Stomach smooth muscle (tissue), 2 donors: ENCODE results near the gene CXXC5.

ENCODE experiments used
- H3K27ac ChIP-seq: one replicate; pipeline ENCODE4 v1.7.0; 2013; ENCODE audit warnings: mild to moderate bottlenecking, low read length, inconsistent platforms
- H3K27me3 ChIP-seq, 2 donors: one replicate each; pipeline ENCODE4 v1.7.0; 2013; ENCODE audit warnings: low read length in 2 of 2; ENCODE audit not compliant: insufficient read depth in 2 of 2, control insufficient read depth in 1 of 2
- H3K36me3 ChIP-seq, 2 donors: one replicate each; pipeline ENCODE4 v1.7.0; 2013; ENCODE audit warnings: low read length in 2 of 2; ENCODE audit not compliant: control insufficient read depth in 2 of 2, insufficient read depth in 2 of 2
- H3K4me1 ChIP-seq: one replicate; pipeline ENCODE4 v1.7.0; 2013; ENCODE audit warnings: low read length; ENCODE audit not compliant: control insufficient read depth, insufficient read depth
- H3K4me3 ChIP-seq, 2 donors: one replicate each; pipeline ENCODE4 v1.7.0; 2013; ENCODE audit warnings: low read length in 2 of 2
- H3K9ac ChIP-seq, 2 donors: one replicate each; pipeline ENCODE4 v1.7.0; 2013; ENCODE audit warnings: low read length in 2 of 2, mild to moderate bottlenecking in 1 of 2
- H3K9me3 ChIP-seq, 2 donors: one replicate each; pipeline ENCODE4 v1.7.0; 2013; ENCODE audit warnings: low read length in 2 of 2; ENCODE audit not compliant: control insufficient read depth in 2 of 2
- donor health status: healthy.
- donor health status: Pancreatic carcinoma.

Gene CXXC5

DNA sequence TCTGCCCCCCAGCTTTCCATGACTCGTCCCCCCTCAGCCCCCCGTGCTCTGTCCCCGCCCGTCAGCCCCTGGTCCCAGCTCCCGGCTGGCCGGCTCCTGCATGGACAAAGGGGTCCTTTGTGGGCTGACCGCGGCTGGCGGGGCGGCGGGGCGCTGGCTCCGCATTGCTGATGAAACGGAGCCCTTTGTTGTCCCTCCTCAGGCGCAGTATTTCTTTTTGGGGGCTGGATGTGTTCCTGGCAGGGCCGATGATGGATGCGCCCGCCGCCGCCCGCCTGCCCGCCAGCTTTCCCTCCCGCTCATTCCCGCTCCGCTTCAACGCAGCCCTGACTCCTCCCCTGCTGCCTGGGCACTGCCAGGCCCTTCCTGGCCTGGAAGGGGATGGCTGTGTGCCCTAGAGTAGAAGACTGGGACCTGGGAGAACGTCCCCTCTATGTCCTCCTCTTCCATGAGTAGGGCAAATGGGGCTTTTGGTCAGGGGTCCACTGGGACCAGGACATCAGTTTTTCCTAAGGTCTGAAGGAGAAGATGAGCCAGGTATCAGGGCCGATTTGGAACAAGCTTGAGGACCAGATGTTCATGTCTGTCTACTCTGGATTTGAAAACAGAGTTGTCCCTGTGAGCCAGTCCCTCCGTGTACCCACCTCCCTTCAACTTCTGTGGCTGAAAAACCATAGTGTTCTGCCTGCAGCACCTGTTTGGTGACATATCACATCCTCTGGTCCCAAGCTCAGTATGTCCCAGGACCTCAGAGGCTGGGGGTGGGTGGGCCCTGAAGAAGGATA lies 29.0 kb downstream of the CXXC5 start:
- H3K27me3 ChIP-seq: no peaks in the 10 kb centered on the region
- H3K9me3 ChIP-seq: no peaks in the 10 kb centered on the region
- peak overlapping the region; percentile 34 to 35 for H3K4me3 ChIP-seq
- peak overlapping the region in 1 of 2 donors; percentile 52 for H3K9ac ChIP-seq
- peaks cover 2 to 12% of the 10 kb centered on the region in 2 donors for H3K36me3 ChIP-seq
- H3K27ac ChIP-seq: peak overlapping the region; percentile 55
- H3K4me1 ChIP-seq: peaks cover 53% of the 10 kb centered on the region

DNA sequence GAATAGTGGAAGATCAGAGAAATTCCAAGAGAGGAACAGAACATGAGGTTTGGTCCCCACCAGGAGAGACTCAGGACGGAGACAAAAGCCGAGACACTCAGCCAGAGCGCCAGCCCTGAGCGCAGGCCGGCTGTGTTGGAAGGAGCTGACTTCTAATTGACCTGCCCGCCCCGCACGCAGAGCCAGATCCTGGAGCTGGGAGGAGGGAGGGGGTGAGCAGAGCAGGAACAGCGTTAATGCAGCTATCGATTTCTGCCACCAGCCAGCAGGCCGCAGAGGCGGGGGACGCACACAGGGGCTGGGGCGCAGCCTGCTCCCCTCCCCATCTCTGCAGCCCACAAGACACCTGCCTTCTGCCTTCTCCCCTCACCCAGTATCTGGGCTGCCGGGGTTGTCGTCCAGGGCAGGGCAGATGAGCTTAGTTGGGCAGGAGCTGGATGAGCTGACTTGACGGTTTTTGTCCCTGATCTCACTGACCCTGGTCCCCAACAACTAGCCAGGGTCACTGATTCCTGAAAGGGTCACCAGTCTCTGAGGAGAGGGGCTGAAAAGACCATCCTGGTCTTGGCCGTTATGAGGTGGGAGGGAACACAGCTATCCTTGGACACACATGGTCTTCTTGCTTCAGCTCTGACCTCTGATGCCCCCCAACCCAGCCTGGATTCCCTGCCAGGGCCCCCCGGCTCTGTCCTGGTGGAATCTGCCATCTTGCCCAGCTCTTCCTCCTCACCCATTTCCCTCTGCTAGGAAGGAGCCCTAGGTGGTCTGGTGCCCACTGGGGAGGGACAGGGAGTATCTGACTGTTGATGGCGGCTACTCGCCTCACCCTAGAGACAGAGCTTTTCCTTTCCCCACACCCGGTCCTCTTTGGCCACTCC lies 29.8 kb downstream of the CXXC5 start:
- H3K4me1 ChIP-seq: peaks cover 52% of the 10 kb centered on the region
- peaks cover 2 to 18% of the 10 kb centered on the region in 2 donors for H3K36me3 ChIP-seq
- H3K9me3 ChIP-seq: no peaks in the 10 kb centered on the region
- H3K4me3 ChIP-seq: no peak overlapping the region
- H3K27me3 ChIP-seq: no peaks in the 10 kb centered on the region
- H3K9ac ChIP-seq: peak overlapping the region in 1 of 2 donors; percentile 52
- peak overlapping the region; percentile 55 for H3K27ac ChIP-seq

DNA sequence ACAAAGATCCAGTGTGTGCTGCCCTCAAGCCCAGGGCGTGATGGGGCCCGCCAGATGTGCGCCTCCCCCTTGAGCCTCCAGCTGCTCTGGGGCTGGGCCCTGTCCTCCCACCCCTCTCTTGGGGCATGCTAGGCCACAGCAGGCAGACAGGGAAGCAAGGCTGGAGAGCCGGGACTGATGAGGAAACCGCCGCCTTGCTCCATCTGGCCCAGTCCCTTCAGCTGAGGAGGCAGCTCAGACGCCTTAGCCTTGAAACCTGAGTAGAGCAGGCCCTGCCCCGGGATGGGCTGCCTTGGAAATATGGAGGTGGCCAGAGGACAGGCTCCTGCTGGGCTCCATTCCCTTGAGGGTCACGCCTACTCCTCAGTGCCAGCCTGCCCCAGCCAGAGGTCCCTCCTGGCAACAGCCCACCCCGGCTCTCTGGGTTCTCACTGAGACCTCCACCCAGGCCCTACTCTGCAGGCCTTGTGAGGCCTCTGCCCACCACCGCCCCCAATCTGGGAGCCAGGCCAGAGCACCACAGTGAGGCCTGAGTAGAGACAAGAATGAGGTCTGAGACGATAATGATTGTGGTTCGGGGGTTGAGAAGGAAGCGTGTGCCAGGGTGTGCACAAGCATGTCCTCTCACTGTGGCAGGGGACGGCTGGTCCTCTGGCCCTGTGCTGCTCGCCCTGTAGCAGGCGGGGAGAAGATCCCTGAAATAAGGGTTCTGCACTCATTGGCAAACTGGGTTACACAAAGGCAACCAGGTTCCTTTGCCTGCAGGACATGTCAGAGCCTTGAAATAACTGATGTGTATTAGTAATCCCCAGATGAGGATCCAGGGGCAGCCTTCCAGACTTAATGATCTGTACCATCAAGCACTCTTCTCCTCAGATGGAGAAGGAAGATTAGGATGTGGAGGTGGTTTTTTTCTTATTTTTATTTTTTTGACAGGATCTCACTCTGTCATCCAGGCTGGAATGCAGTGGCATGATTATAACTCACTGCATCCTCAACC lies 30.9 kb downstream of the CXXC5 start:
- peaks cover 44% of the 10 kb centered on the region for H3K4me1 ChIP-seq
- peaks cover 9 to 19% of the 10 kb centered on the region in 2 donors for H3K36me3 ChIP-seq
- no peak overlapping the region for H3K9ac ChIP-seq
- H3K4me3 ChIP-seq: no peak overlapping the region
- no peak overlapping the region for H3K27ac ChIP-seq
- no peaks in the 10 kb centered on the region for H3K9me3 ChIP-seq
- H3K27me3 ChIP-seq: no peaks in the 10 kb centered on the region

DNA sequence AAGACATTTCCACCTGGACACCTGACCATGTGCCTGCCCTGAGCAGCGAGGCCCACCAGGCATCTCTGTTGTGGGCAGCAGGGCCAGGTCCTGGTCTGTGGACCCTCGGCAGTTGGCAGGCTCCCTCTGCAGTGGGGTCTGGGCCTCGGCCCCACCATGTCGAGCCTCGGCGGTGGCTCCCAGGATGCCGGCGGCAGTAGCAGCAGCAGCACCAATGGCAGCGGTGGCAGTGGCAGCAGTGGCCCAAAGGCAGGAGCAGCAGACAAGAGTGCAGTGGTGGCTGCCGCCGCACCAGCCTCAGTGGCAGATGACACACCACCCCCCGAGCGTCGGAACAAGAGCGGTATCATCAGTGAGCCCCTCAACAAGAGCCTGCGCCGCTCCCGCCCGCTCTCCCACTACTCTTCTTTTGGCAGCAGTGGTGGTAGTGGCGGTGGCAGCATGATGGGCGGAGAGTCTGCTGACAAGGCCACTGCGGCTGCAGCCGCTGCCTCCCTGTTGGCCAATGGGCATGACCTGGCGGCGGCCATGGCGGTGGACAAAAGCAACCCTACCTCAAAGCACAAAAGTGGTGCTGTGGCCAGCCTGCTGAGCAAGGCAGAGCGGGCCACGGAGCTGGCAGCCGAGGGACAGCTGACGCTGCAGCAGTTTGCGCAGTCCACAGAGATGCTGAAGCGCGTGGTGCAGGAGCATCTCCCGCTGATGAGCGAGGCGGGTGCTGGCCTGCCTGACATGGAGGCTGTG lies 32.4 kb downstream of the CXXC5 start:
- no peak overlapping the region for H3K27ac ChIP-seq
- no peak overlapping the region for H3K9ac ChIP-seq
- H3K36me3 ChIP-seq: peaks cover 9 to 20% of the 10 kb centered on the region in 2 donors
- H3K4me3 ChIP-seq: no peak overlapping the region
- H3K27me3 ChIP-seq: no peaks in the 10 kb centered on the region
- H3K4me1 ChIP-seq: peaks cover 44% of the 10 kb centered on the region
- no peaks in the 10 kb centered on the region for H3K9me3 ChIP-seq

DNA sequence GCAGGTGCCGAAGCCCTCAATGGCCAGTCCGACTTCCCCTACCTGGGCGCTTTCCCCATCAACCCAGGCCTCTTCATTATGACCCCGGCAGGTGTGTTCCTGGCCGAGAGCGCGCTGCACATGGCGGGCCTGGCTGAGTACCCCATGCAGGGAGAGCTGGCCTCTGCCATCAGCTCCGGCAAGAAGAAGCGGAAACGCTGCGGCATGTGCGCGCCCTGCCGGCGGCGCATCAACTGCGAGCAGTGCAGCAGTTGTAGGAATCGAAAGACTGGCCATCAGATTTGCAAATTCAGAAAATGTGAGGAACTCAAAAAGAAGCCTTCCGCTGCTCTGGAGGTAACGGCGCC lies 32.9 kb downstream of the CXXC5 start:
- Histone ChIP-seq H3K9ac (no peak overlapping the region), H3K4me3 (no peak overlapping the region), H3K27me3 (no peaks in the 10 kb centered on the region), H3K4me1 (peaks cover 45% of the 10 kb centered on the region), H3K9me3 (no peaks in the 10 kb centered on the region), H3K27ac (no peak overlapping the region), H3K36me3 (peaks cover 9 to 20% of the 10 kb centered on the region in 2 donors)

DNA sequence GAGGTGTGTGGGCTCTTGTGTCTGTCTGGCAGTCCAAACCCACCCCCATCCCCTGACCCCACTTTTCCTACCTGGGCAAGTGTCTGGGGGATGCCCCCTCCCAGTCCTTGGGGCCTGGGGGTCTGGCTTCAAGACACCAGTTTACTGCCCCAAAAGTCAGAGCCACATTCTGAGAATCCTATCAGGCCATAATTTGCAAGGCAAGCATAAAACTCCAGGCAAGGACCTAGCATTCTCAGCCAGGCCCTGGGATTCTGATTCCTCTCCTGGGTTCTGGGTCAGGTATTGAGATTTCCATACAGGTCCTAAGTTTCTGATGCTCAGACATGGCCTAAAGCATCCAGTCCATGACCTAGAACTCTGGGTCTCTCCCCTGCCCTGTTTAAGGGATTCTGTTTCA lies 33.3 kb downstream of the CXXC5 start:
- peaks cover 44% of the 10 kb centered on the region for H3K4me1 ChIP-seq
- no peaks in the 10 kb centered on the region for H3K9me3 ChIP-seq
- peaks cover 9 to 20% of the 10 kb centered on the region in 2 donors for H3K36me3 ChIP-seq
- H3K27ac ChIP-seq: no peak overlapping the region
- no peaks in the 10 kb centered on the region for H3K27me3 ChIP-seq
- no peak overlapping the region for H3K9ac ChIP-seq
- H3K4me3 ChIP-seq: no peak overlapping the region

DNA sequence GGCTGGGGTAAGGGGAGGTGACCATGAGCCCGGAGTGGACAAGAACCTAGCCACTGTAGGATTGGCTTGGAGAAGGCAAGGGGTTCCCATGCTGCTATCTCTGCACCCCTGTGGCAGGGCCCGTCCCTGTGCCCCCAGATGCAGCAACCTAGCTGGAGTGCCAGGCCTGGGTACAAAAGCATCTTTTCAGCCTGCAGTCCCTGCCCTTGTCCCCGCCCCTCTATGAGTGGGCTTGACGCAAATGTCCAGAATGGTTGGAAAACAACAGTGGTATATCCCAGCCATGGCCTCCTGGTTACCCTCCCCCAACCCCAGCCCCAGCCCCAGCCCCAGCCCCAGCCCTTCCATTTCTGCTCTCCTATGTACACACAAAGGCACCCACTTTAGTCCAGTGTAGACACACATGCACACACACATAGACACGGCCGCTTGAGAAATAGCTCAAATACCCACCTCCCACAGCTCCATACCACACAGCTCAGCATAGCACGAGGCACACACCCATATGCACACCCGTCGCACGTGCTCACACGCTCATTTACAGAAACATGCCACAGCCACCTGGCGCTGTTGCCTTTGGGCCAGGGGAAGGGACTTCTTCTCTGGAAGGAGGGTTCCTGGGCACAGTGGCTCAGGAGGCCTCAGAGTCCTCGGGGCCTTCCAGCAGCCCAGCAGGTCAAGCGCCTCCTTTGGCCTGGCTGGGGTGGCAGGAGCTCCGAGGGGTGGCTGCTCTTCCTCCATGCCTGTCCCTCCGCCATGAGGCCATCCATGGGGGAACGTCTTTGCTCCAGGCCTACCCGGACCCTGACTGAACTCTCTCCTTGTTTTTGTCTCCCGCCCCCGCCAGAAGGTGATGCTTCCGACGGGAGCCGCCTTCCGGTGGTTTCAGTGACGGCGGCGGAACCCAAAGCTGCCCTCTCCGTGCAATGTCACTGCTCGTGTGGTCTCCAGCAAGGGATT lies 34.1 kb downstream of the CXXC5 start:
- Histone ChIP-seq H3K4me3 (no peak overlapping the region), H3K27ac (no peak overlapping the region), H3K36me3 (peaks cover 9 to 20% of the 10 kb centered on the region in 2 donors), H3K27me3 (no peaks in the 10 kb centered on the region), H3K9ac (no peak overlapping the region), H3K4me1 (peaks cover 40% of the 10 kb centered on the region), H3K9me3 (no peaks in the 10 kb centered on the region)

DNA sequence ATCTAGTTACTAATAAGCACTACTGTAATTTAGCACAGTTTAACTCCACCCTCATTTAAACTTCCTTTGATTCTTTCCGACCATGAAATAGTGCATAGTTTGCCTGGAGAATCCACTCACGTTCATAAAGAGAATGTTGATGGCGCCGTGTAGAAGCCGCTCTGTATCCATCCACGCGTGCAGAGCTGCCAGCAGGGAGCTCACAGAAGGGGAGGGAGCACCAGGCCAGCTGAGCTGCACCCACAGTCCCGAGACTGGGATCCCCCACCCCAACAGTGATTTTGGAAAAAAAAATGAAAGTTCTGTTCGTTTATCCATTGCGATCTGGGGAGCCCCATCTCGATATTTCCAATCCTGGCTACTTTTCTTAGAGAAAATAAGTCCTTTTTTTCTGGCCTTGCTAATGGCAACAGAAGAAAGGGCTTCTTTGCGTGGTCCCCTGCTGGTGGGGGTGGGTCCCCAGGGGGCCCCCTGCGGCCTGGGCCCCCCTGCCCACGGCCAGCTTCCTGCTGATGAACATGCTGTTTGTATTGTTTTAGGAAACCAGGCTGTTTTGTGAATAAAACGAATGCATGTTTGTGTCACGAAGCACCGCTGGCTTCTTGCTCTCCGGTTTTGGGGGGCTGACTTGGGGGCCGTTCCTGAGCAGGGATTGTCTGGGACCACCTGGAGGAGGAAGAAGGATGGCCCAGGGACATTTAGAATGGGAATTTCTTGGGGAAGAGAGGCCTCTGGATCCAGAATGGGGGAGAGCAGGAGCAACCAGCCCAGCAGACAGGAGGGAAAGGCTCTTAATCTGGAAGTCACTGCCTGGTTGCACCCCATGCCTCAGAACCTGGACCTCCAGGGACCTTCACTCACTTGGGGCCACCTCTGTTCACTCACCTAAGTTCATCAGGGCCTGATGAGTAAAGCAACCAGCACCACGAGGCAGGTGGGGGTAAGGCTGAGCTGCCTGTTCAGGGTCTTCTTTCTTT lies 35.4 kb downstream of the CXXC5 start:
- peaks cover 28% of the 10 kb centered on the region for H3K4me1 ChIP-seq
- H3K9me3 ChIP-seq: no peaks in the 10 kb centered on the region
- no peaks in the 10 kb centered on the region for H3K27me3 ChIP-seq
- no peak overlapping the region for H3K27ac ChIP-seq
- H3K4me3 ChIP-seq: no peak overlapping the region
- H3K9ac ChIP-seq: no peak overlapping the region
- peaks cover 9 to 20% of the 10 kb centered on the region in 2 donors for H3K36me3 ChIP-seq
